HepG2 (cell line): Measurements from ENCODE around the gene EXPH5. TPM values are rescaled to one million over a fixed set of nuclear protein-coding genes. Genes with fewer than 3 reads are reported as not detected.
A peak's percentile ranks its signal among the peaks of the same experiment; 100 is the strongest.

Source experiments
- AKNA ChIP-seq: sonication (generic); formaldehyde crosslinking; IDR thresholded peaks from 2 replicates; pipeline ENCODE4 v1.4.0; 2020; ENCODE audit warnings: missing genetic modification reagents, borderline replicate concordance
- ATF5 ChIP-seq: sonication (generic); formaldehyde crosslinking; IDR thresholded peaks from 2 replicates; pipeline ENCODE4 v1.4.0; 2020; ENCODE audit warnings: mild to moderate bottlenecking, low read depth, missing genetic modification reagents
- DNMT1 ChIP-seq: sonication (generic); formaldehyde crosslinking; IDR thresholded peaks from 2 replicates; pipeline ENCODE4 v1.5.1; 2020; ENCODE audit warnings: mild to moderate bottlenecking, missing genetic modification reagents
- HOXA9 ChIP-seq: sonication (generic); formaldehyde crosslinking; IDR thresholded peaks from 2 replicates; pipeline ENCODE4 v1.8.1; 2022; ENCODE audit warnings: missing genetic modification reagents, mild to moderate bottlenecking, moderate library complexity, borderline replicate concordance
- KLF11 ChIP-seq: IDR thresholded peaks from 2 replicates; pipeline ENCODE4 v1.6.1; 2016; ENCODE audit warnings: missing compliant biosample characterization
- MXD4 ChIP-seq: IDR thresholded peaks from 2 replicates; pipeline ENCODE4 v1.6.1; 2016; ENCODE audit warnings: mild to moderate bottlenecking, missing biosample characterization, missing genetic modification reagents
- NFIC ChIP-seq: IDR thresholded peaks from 2 replicates; pipeline ENCODE4 v1.6.1; 2012; ENCODE audit warnings: mild to moderate bottlenecking, low read length, inconsistent platforms
- RBM22 ChIP-seq: fragments of 200-400 bp; formaldehyde crosslinking; optimal IDR thresholded peaks from 2 replicates; pipeline ENCODE3; 2017; ENCODE audit warnings: mild to moderate bottlenecking, low read length, moderate library complexity
- SOX6 ChIP-seq, 2 experiments: fragments of 450-650 bp in 1 of 2; sonication (generic) in 1 of 2; formaldehyde crosslinking in 1 of 2; IDR thresholded peaks; 2 replicates each; pipeline versions ENCODE4 v1.4.0 to v1.6.1; 2017 to 2020; ENCODE audit warnings: antibody characterized with exemption in 1 of 2, mild to moderate bottlenecking in 1 of 2, missing genetic modification reagents in 1 of 2
- SP1 ChIP-seq, 2 experiments: fragments of 450-650 bp in 1 of 2; sonication (generic) in 1 of 2; formaldehyde crosslinking in 1 of 2; IDR thresholded peaks; 2 replicates each; pipeline versions ENCODE4 v1.4.0 to v1.6.1; 2016 to 2020; ENCODE audit warnings: missing genetic modification reagents in 1 of 2
- SUZ12 ChIP-seq: fragments of 150-350 bp; IDR thresholded peaks from 2 replicates; pipeline ENCODE4 v1.6.1; 2014; ENCODE audit warnings: low read depth, low read length
- TAF1 ChIP-seq: sonication (generic); formaldehyde crosslinking; IDR thresholded peaks from 2 replicates; pipeline ENCODE4 v1.4.0; 2020; ENCODE audit warnings: missing genetic modification reagents
- THAP11 ChIP-seq: IDR thresholded peaks from 2 replicates; pipeline ENCODE4 v1.6.1; 2016; ENCODE audit warnings: missing biosample characterization, missing genetic modification reagents
- ZFP37 ChIP-seq: sonication (generic); formaldehyde crosslinking; IDR thresholded peaks from 2 replicates; pipeline ENCODE4 v1.4.0; 2020; ENCODE audit warnings: missing genetic modification reagents, borderline replicate concordance
- ZNF281 ChIP-seq: sonication (generic); formaldehyde crosslinking; IDR thresholded peaks from 2 replicates; pipeline ENCODE4 v1.4.0; 2020; ENCODE audit warnings: missing genetic modification reagents, borderline replicate concordance
- ZNF335 ChIP-seq: sonication (generic); formaldehyde crosslinking; IDR thresholded peaks from 2 replicates; pipeline ENCODE4 v1.4.0; 2020; ENCODE audit warnings: missing genetic modification reagents
- ZNF431 ChIP-seq: sonication (generic); formaldehyde crosslinking; IDR thresholded peaks from 2 replicates; pipeline ENCODE4 v1.9.0; 2022; ENCODE audit warnings: missing genetic modification reagents, low read depth, mild to moderate bottlenecking, borderline replicate concordance
- ZNF468 ChIP-seq: sonication (generic); formaldehyde crosslinking; IDR thresholded peaks from 2 replicates; pipeline ENCODE4 v1.8.0; 2022; ENCODE audit warnings: mild to moderate bottlenecking, moderate library complexity, missing genetic modification reagents
- ZNF576 ChIP-seq: sonication (generic); formaldehyde crosslinking; IDR thresholded peaks from 2 replicates; pipeline ENCODE4 v1.4.0; 2020; ENCODE audit warnings: mild to moderate bottlenecking, missing genetic modification reagents
- ZNF598 ChIP-seq: sonication (generic); formaldehyde crosslinking; IDR thresholded peaks from 2 replicates; pipeline ENCODE4 v1.5.1; 2020; ENCODE audit warnings: mild to moderate bottlenecking, missing genetic modification reagents, borderline replicate concordance
- ZSCAN25 ChIP-seq: sonication (generic); formaldehyde crosslinking; IDR thresholded peaks from 2 replicates; pipeline ENCODE4 v1.8.0; 2022; ENCODE audit warnings: mild to moderate bottlenecking, missing genetic modification reagents
- polyA plus RNA-seq, 8 experiments: library from polyadenylated mRNA; depleted of rRNA in 3 of 8; stranded (reverse) in 7 of 8; unstranded in 1 of 8; fragments of >200 nt; fragmentation: Illumina TruSeq in 4 of 8; extraction: Trizol in 4 of 8; gene quantifications; 2 replicates each; pipeline versions ENCODE4 v1.2.1 to v1.2.3, GENCODE V29; 2011 to 2016; ENCODE audit warnings: low read depth in 4 of 8, missing spikeins in 1 of 8, mixed read lengths in 1 of 8; ENCODE audit not compliant: insufficient read depth in 1 of 8
- total RNA-seq, 5 experiments: library from RNA; depleted of rRNA; stranded (reverse); fragments of >200 nt; fragmentation: Illumina TruSeq; extraction: Trizol; gene quantifications; 2 replicates each; pipeline ENCODE4 v1.2.3, GENCODE V29; 2016; ENCODE audit warnings: low read depth in 1 of 5

The EXPH5 gene
- total and polyA plus RNA-seq, 2 of the 13 experiments (the other 11 are each of a cell fraction or from before 2014, with no cell fraction given) = under 0.01 to 0.02 TPM

GRCh38 chr11:108467091-108467823 lies 126.3 kb downstream of the EXPH5 start, which contains the start of gene C11orf65 (continued):
- TF ChIP-seq ZNF281 (no peak), SP1 (IDR thresholded peaks at IDR 0.05) (no peak), SP1 (CRISPR knock-in tag; IDR thresholded peaks at IDR 0.05) (peak; percentile 71; the same call in 1 of the 2 replicates), AKNA (CRISPR knock-in tag) (no peak), RBM22 (peak; percentile 47), ZSCAN25 (no peak), MXD4 (CRISPR knock-in tag) (no peak), HOXA9 (no peak), ATF5 (no peak), ZNF335 (CRISPR knock-in tag) (no peak), ZNF431 (CRISPR knock-in tag) (peak; percentile 71; the same call in 1 of the 2 replicates), DNMT1 (CRISPR knock-in tag) (no peak), THAP11 (CRISPR knock-in tag) (peak; percentile 85), ZFP37 (CRISPR knock-in tag) (peak; percentile 32; the same call in 1 of the 2 replicates), TAF1 (CRISPR knock-in tag) (peak; percentile 82), ZNF468 (no peak), ZNF598 (CRISPR knock-in tag) (no peak), KLF11 (no peak), SUZ12 (no peak), NFIC (no peak), ZNF576 (no peak), SOX6 (IDR thresholded peaks at IDR 0.05) (no peak), SOX6 (CRISPR knock-in tag; IDR thresholded peaks at IDR 0.05) (peak; percentile 20; the same call in 1 of the 2 replicates)
